ENCODE results near the gene STARD7. TPM values are rescaled to one million over a fixed set of nuclear protein-coding genes. Genes with fewer than 3 reads are reported as not detected.

The STARD7 gene
- total and polyA plus RNA-seq, 9 of the 15 experiments (the other 6 are each of a cell fraction or from before 2014, with no cell fraction given) = 90.9 to 196 (median 145) TPM

GRCh38 chr2:96225016-96225533 lies 16.4 kb upstream of the STARD7 start (continued):
- TF ChIP-seq ZBTB2 (IDR thresholded peaks at IDR 0.05) (no peak), TAF9B (IDR thresholded peaks at IDR 0.05; ENCODE audit: partially characterized antibody) (no peak), POLR2AphosphoS2 (IDR thresholded peaks at IDR 0.05; ENCODE audit: low read length) (no peak), ZBTB7A (IDR thresholded peaks at IDR 0.05; ENCODE audit: borderline replicate concordance, control insufficient read depth, low read depth, low read length) (no peak), RHOXF2B (CRISPR knock-in tag; conservative IDR thresholded peaks at IDR 0.05) (no peak), ZNF143 (CRISPR knock-in tag; IDR thresholded peaks at IDR 0.05) (no peak; the same call in 1 of the 2 replicates), ELK1 (CRISPR knock-in tag; IDR thresholded peaks at IDR 0.05) (no peak), SMC3 (conservative IDR thresholded peaks at IDR 0.05; ENCODE audit: insufficient read depth, low read depth, low read length) (no peak), ZNF212 (CRISPR knock-in tag; IDR thresholded peaks at IDR 0.05) (peak; percentile 32; the same call in 1 of the 2 replicates), DNMT1 (IDR thresholded peaks at IDR 0.05) (no peak), ARID2 (IDR thresholded peaks at IDR 0.05) (no peak), MXD1 (CRISPR knock-in tag; IDR thresholded peaks at IDR 0.05; ENCODE audit: borderline replicate concordance, poor library complexity, severe bottlenecking) (no peak), HNRNPLL (IDR thresholded peaks at IDR 0.05; ENCODE audit: low read depth, low read length, poor library complexity, severe bottlenecking) (no peak), GATAD2B (IDR thresholded peaks at IDR 0.05; ENCODE audit: borderline replicate concordance) (no peak), SRF (CRISPR knock-in tag; IDR thresholded peaks at IDR 0.05) (no peak), MAFK (IDR thresholded peaks at IDR 0.05; ENCODE audit: low read length) (0 out of 2 replicates have a peak, but pooled peaks have one; percentile 4), RCOR1 (IDR thresholded peaks at IDR 0.05; ENCODE audit: borderline replicate concordance in 1 of 2, low read depth in 2 of 2, low read length in 2 of 2) (peak in 1 of 2 experiments; percentile 39; a peak in 1 of 4 replicates)
- TF ChIP-seq, protein P1, sequence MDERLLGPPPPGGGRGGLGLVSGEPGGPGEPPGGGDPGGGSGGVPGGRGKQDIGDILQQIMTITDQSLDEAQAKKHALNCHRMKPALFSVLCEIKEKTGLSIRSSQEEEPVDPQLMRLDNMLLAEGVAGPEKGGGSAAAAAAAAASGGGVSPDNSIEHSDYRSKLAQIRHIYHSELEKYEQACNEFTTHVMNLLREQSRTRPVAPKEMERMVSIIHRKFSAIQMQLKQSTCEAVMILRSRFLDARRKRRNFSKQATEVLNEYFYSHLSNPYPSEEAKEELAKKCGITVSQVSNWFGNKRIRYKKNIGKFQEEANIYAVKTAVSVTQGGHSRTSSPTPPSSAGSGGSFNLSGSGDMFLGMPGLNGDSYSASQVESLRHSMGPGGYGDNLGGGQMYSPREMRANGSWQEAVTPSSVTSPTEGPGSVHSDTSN (CRISPR knock-in tag; IDR thresholded peaks at IDR 0.05; ENCODE audit: low read depth) = no peak
- TF ChIP-seq, protein P1 (tag; conservative IDR thresholded peaks at IDR 0.05; ENCODE audit: low read depth) = no peak
- TF ChIP-seq, protein P2, sequence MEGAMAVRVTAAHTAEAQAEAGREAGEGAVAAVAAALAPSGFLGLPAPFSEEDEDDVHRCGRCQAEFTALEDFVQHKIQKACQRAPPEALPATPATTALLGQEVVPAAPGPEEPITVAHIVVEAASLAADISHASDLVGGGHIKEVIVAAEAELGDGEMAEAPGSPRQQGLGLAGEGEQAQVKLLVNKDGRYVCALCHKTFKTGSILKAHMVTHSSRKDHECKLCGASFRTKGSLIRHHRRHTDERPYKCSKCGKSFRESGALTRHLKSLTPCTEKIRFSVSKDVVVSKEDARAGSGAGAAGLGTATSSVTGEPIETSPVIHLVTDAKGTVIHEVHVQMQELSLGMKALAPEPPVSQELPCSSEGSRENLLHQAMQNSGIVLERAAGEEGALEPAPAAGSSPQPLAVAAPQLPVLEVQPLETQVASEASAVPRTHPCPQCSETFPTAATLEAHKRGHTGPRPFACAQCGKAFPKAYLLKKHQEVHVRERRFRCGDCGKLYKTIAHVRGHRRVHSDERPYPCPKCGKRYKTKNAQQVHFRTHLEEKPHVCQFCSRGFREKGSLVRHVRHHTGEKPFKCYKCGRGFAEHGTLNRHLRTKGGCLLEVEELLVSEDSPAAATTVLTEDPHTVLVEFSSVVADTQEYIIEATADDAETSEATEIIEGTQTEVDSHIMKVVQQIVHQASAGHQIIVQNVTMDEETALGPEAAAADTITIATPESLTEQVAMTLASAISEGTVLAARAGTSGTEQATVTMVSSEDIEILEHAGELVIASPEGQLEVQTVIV (CRISPR knock-in tag; IDR thresholded peaks at IDR 0.05; ENCODE audit: borderline replicate concordance) = no peak

All from K562 (cell line).